Keratinocyte (primary cell): ENCODE measurements around the gene TNNT3. TPM values are rescaled to one million over a fixed set of nuclear protein-coding genes. Genes with fewer than 3 reads are reported as not detected.

Experiments used
- DNase-seq: peaks from one replicate; pipeline ENCODE4 v3.0.0-alpha.2; 2011; ENCODE audit warnings: low read depth, missing footprints, low spot score
- FAIRE-seq: peaks from 2 replicates; lab custom pipeline; 2011; peaks lifted over from hg19 to GRCh38; lab: Jason Lieb, UNC
- H2AFZ ChIP-seq: 2 replicates; pipeline ENCODE4 v1.6.0; 2012; ENCODE audit warnings: low read length, control low read depth, inconsistent platforms; ENCODE audit not compliant: control insufficient read depth
- H3K27ac ChIP-seq: 2 replicates; pipeline ENCODE4 v1.5.1; 2011; ENCODE audit warnings: low read length; ENCODE audit not compliant: control insufficient read depth, insufficient read depth
- H3K27me3 ChIP-seq: 3 replicates; pipeline ENCODE4 v1.6.0; 2011; ENCODE audit warnings: low read length; ENCODE audit not compliant: control insufficient read depth, insufficient read depth; ENCODE audit errors: extremely low read depth
- H3K36me3 ChIP-seq, 2 experiments: 2 replicates in 1 of 2; 3 replicates in 1 of 2; pipeline ENCODE4 v1.5.1; 2011; ENCODE audit warnings: low read length in 2 of 2, mild to moderate bottlenecking in 1 of 2; ENCODE audit not compliant: control insufficient read depth in 2 of 2, insufficient read depth in 2 of 2; ENCODE audit errors: extremely low read depth in 1 of 2
- H3K4me1 ChIP-seq: 3 replicates; pipeline ENCODE4 v1.5.1; 2011; ENCODE audit warnings: low read length; ENCODE audit not compliant: control insufficient read depth, insufficient read depth; ENCODE audit errors: extremely low read depth
- H3K4me2 ChIP-seq: 3 replicates; pipeline ENCODE4 v1.6.0; 2011; ENCODE audit warnings: low read depth, low read length; ENCODE audit not compliant: control insufficient read depth, insufficient read depth; ENCODE audit errors: extremely low read depth
- H3K4me3 ChIP-seq, 3 experiments: fragments of 200-600 bp in 1 of 3; sonication (generic) in 1 of 3; 2 replicates in 2 of 3; 3 replicates in 1 of 3; pipeline ENCODE4 v1.5.1; 2011 to 2016; ENCODE audit warnings: low read length in 3 of 3, mild to moderate bottlenecking in 3 of 3, control low read depth in 2 of 3, inconsistent platforms in 1 of 3, low read depth in 1 of 3, mixed read lengths in 1 of 3, mixed run types in 1 of 3, moderate library complexity in 1 of 3; ENCODE audit not compliant: control insufficient read depth in 2 of 3, insufficient read depth in 2 of 3; ENCODE audit errors: extremely low read depth in 1 of 3
- H3K79me2 ChIP-seq: 2 replicates; pipeline ENCODE4 v1.6.0; 2012; ENCODE audit warnings: low read length; ENCODE audit not compliant: control insufficient read depth, insufficient read depth
- H3K9ac ChIP-seq: 3 replicates; pipeline ENCODE4 v1.6.0; 2011; ENCODE audit warnings: low read length; ENCODE audit not compliant: control insufficient read depth, insufficient read depth; ENCODE audit errors: extremely low read depth
- H3K9me1 ChIP-seq: 3 replicates; pipeline ENCODE4 v1.6.0; 2011; ENCODE audit warnings: low read length; ENCODE audit not compliant: control insufficient read depth, insufficient read depth; ENCODE audit errors: extremely low read depth
- H3K9me3 ChIP-seq: 2 replicates; pipeline ENCODE4 v1.5.1; 2012; ENCODE audit warnings: low read depth, low read length; ENCODE audit not compliant: control insufficient read depth
- H4K20me1 ChIP-seq: 3 replicates; pipeline ENCODE4 v1.6.0; 2011; ENCODE audit warnings: low read length; ENCODE audit not compliant: control insufficient read depth, insufficient read depth; ENCODE audit errors: extremely low read depth
- CTCF ChIP-seq, 3 experiments: IDR thresholded peaks in 1 of 3; conservative IDR thresholded peaks in 1 of 3; optimal IDR thresholded peaks in 1 of 3; 2 replicates in 2 of 3; 3 replicates in 1 of 3; pipeline versions ENCODE3 to v1.5.1; 2011; ENCODE audit warnings: low read length in 3 of 3, mild to moderate bottlenecking in 3 of 3, moderate library complexity in 2 of 3, control low read depth in 1 of 3, inconsistent platforms in 1 of 3; ENCODE audit not compliant: insufficient read depth in 2 of 3; ENCODE audit errors: extremely low read depth in 1 of 3
- EZH2 ChIP-seq: IDR thresholded peaks from one replicate; pipeline ENCODE4 v1.6.1; 2012; ENCODE audit warnings: inconsistent platforms, mild to moderate bottlenecking, low read length, moderate library complexity
- dilution Hi-C: fragments of 300-500 bp; cut with MboI; formaldehyde crosslinking; loops from one replicate; pipeline ENCODE4 v1.7.0; 2020; ENCODE audit warnings: low sequenced_read_pairs; ENCODE audit not compliant: extremely low pct_ligation_motif_present
- polyA plus RNA-seq, 5 experiments: library from polyadenylated mRNA; depleted of rRNA in 3 of 5; stranded (reverse) in 3 of 5; stranded (forward) in 1 of 5; unstranded in 1 of 5; fragments of >200 nt; gene quantifications; 1 replicate in 1 of 5; 2 replicates in 3 of 5; 3 replicates in 1 of 5; pipeline versions ENCODE4 v1.2.1 to v1.2.3, GENCODE V29; 2011 to 2012; ENCODE audit warnings: missing spikeins in 2 of 5, low read depth in 1 of 5, low replicate concordance in 1 of 5

Gene TNNT3
- polyA plus RNA-seq, 1 donor (not counting 4 experiments of a cell fraction or from before 2014, with no cell fraction given), result 0.09 TPM

GRCh38 chr11:1926156-1927025 is 6.9 kb downstream of the TNNT3 start:
- Histone ChIP-seq H3K27me3 (peaks cover 5% of the 10 kb centered on the region), H2AFZ (no peak overlapping the region), H3K4me3 (no peak overlapping the region), H3K9me1 (no peaks in the 10 kb centered on the region), H3K36me3 (no peaks in the 10 kb centered on the region), H3K9ac (no peak overlapping the region), H3K4me1 (peaks cover 5% of the 10 kb centered on the region), H3K9me3 (no peaks in the 10 kb centered on the region), H3K79me2 (no peaks in the 10 kb centered on the region), H4K20me1 (no peaks in the 10 kb centered on the region), H3K27ac (no peak overlapping the region), H3K4me2 (no peak overlapping the region)
- no peak for FAIRE-seq
- no peak for TF ChIP-seq EZH2
- TF ChIP-seq CTCF (optimal IDR thresholded peaks at IDR 0.05 in 1 of 3, IDR thresholded peaks at IDR 0.05 in 1 of 3, conservative IDR thresholded peaks at IDR 0.05 in 1 of 3; ENCODE audit: extremely low read depth in 1 of 3, insufficient read depth in 2 of 3, low read length in 3 of 3), result no peak
- no peak for DNase-seq
- dilution Hi-C loops, result no loop called here

- TF ChIP-seq CTCF (optimal IDR thresholded peaks at IDR 0.05 in 1 of 3, IDR thresholded peaks at IDR 0.05 in 1 of 3, conservative IDR thresholded peaks at IDR 0.05 in 1 of 3; ENCODE audit: extremely low read depth in 1 of 3, insufficient read depth in 2 of 3, low read length in 3 of 3) (no peak), EZH2 (no peak)
- H3K4me1 ChIP-seq, result peaks cover 5% of the 10 kb centered on the region
- FAIRE-seq, result no peak
- H3K9ac ChIP-seq, result no peak overlapping the region
- no peaks in the 10 kb centered on the region for H4K20me1 ChIP-seq
- H3K79me2 ChIP-seq, result no peaks in the 10 kb centered on the region
- no peak for DNase-seq
- H3K27me3 ChIP-seq, result peaks cover 4% of the 10 kb centered on the region
- H3K9me3 ChIP-seq, result no peaks in the 10 kb centered on the region
- no peak overlapping the region for H3K4me2 ChIP-seq
- dilution Hi-C loops, result no loop called here
- H3K4me3 ChIP-seq, result no peak overlapping the region
- H3K9me1 ChIP-seq, result no peaks in the 10 kb centered on the region
- H2AFZ ChIP-seq, result no peak overlapping the region
- H3K36me3 ChIP-seq, result no peaks in the 10 kb centered on the region
- H3K27ac ChIP-seq, result no peak overlapping the region
Measured at GRCh38 chr11:1927026-1927847, 7.7 kb downstream of the TNNT3 start.
